ENCODE results near the gene PTGFRN.

Gene PTGFRN

GRCh38 chr1:116886291-116886878 is 23.3 kb upstream of the PTGFRN start:
- Histone ChIP-seq H3K27me3 (ENCODE audit: control insufficient read depth, insufficient read depth, low read length, poor library complexity, severe bottlenecking) (no peaks in the 10 kb centered on the region), H3K27ac (ENCODE audit: insufficient read depth, low read depth, low read length, poor library complexity, severe bottlenecking) (no peak overlapping the region), H3K9me3 (ENCODE audit: control insufficient read depth, low read length) (no peaks in the 10 kb centered on the region), H3K4me3 (ENCODE audit: insufficient read depth, low read depth, low read length) (no peak overlapping the region), H3K36me3 (ENCODE audit: control insufficient read depth, insufficient read depth, low read length) (no peaks in the 10 kb centered on the region), H3K4me1 (ENCODE audit: control insufficient read depth, insufficient read depth, low read length) (no peaks in the 10 kb centered on the region)
- WGBS, 2 experiments = 88% methylated on average over 1 of the region's 1 CpG; no CpG with 5 or more reads in 1 of the 2 experiments

GRCh38 chr1:116887212-116887611 is 22.5 kb upstream of the PTGFRN start:
- H3K4me3 ChIP-seq (ENCODE audit: insufficient read depth, low read depth, low read length) = no peak overlapping the region
- no peaks in the 10 kb centered on the region for H3K4me1 ChIP-seq (ENCODE audit: control insufficient read depth, insufficient read depth, low read length)
- no peak overlapping the region for H3K27ac ChIP-seq (ENCODE audit: insufficient read depth, low read depth, low read length, poor library complexity, severe bottlenecking)
- no peaks in the 10 kb centered on the region for H3K9me3 ChIP-seq (ENCODE audit: control insufficient read depth, low read length)
- no peaks in the 10 kb centered on the region for H3K36me3 ChIP-seq (ENCODE audit: control insufficient read depth, insufficient read depth, low read length)
- WGBS, 2 experiments = 96 to 97% methylated on average over 2 to 3 of the region's 3 CpGs
- no peaks in the 10 kb centered on the region for H3K27me3 ChIP-seq (ENCODE audit: control insufficient read depth, insufficient read depth, low read length, poor library complexity, severe bottlenecking)

DNA sequence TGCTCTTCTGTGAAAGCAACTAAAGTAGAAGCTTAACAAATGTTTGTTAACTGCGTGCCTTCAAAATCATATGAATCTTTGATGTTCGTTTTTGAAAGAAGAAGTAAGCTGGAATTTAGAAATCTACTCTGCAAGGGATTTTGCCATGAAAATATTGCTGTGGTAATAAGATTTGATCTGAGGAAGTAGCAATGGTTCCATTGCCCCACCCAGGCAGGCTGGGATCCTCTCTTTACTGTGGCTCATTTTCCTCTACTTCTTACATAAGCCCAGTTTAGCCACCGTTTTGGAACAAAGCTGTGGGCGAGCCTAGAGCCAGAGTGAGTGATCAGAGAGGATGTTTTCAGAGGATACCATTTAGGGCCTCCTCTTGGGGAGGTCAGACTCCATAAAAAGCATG is 20.3 kb upstream of the PTGFRN start:
- 85% methylated on average over 4 of the region's 4 CpGs for WGBS, 2 experiments
- Histone ChIP-seq H3K27me3 (ENCODE audit: control insufficient read depth, insufficient read depth, low read length, poor library complexity, severe bottlenecking) (no peaks in the 10 kb centered on the region), H3K27ac (ENCODE audit: insufficient read depth, low read depth, low read length, poor library complexity, severe bottlenecking) (no peak overlapping the region)

DNA sequence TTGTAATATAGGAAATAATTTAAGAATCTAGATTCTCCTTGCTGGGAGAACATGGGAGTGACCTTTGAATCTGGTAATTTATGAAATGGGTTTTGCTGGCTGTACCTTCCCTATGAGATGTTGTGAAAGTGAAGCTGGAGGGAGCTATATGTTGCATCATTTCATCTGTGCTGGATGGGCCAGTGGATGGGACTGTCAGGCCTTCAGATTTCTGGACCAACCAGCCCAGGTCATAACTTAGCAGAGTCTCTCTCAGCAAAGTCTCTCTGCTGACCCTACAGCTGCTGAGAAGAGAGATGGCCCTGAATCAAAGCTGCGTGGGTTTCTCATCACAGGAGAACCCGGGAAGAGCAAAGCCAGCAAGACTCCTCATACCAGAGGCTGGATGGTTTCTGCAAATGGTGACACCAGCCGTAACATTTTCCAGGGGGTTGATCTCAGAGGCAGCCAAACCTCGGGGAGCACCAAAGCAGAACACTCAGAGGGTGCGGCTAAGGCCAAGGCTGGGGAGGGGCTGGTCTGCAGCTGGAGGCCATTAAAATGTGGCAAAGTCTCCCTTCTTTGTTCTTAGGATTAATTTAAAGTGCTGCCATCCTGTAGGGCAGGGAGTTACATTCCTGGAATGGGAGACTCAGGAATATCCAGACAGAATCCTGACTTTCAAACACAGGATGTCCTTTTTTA is 18.2 kb upstream of the PTGFRN start:
- H3K27ac ChIP-seq (ENCODE audit: insufficient read depth, low read depth, low read length, poor library complexity, severe bottlenecking) = no peak overlapping the region
- H3K4me1 ChIP-seq (ENCODE audit: control insufficient read depth, insufficient read depth, low read length) = no peaks in the 10 kb centered on the region
- no peaks in the 10 kb centered on the region for H3K9me3 ChIP-seq (ENCODE audit: control insufficient read depth, low read length)
- no peak overlapping the region for H3K4me3 ChIP-seq (ENCODE audit: insufficient read depth, low read depth, low read length)
- H3K27me3 ChIP-seq (ENCODE audit: control insufficient read depth, insufficient read depth, low read length, poor library complexity, severe bottlenecking) = no peaks in the 10 kb centered on the region
- H3K36me3 ChIP-seq (ENCODE audit: control insufficient read depth, insufficient read depth, low read length) = no peaks in the 10 kb centered on the region
- WGBS, 2 experiments = 84% methylated on average over 5 of the region's 5 CpGs

More for the DNA sequence above, 20.3 kb upstream of the PTGFRN start:
- Histone ChIP-seq H3K9me3 (ENCODE audit: control insufficient read depth, low read length) (no peaks in the 10 kb centered on the region), H3K4me3 (ENCODE audit: insufficient read depth, low read depth, low read length) (no peak overlapping the region), H3K36me3 (ENCODE audit: control insufficient read depth, insufficient read depth, low read length) (no peaks in the 10 kb centered on the region), H3K4me1 (ENCODE audit: control insufficient read depth, insufficient read depth, low read length) (no peaks in the 10 kb centered on the region)

DNA sequence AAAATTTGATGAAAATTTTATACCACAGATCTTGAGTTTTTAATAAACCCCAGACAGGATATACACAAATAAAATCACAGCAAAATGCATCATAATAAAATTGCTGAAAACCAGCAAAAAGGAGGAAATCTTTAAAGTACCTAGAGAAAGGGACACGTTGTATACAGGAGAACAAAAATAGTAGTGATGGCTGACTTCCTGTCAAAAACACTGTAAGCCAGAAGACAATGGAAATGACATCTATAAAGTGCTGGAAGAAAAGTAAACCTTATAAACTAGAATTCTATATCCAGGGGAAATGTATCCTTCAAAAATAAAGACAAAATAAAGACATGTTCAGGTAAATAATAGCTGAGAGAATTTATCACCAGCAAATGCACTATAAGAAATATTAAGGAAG is 14.6 kb upstream of the PTGFRN start:
- no peaks in the 10 kb centered on the region for H3K27me3 ChIP-seq (ENCODE audit: control insufficient read depth, insufficient read depth, low read length, poor library complexity, severe bottlenecking)
- H3K27ac ChIP-seq (ENCODE audit: insufficient read depth, low read depth, low read length, poor library complexity, severe bottlenecking) = no peak overlapping the region
- no peaks in the 10 kb centered on the region for H3K4me1 ChIP-seq (ENCODE audit: control insufficient read depth, insufficient read depth, low read length)
- no peaks in the 10 kb centered on the region for H3K9me3 ChIP-seq (ENCODE audit: control insufficient read depth, low read length)
- H3K4me3 ChIP-seq (ENCODE audit: insufficient read depth, low read depth, low read length) = no peak overlapping the region
- H3K36me3 ChIP-seq (ENCODE audit: control insufficient read depth, insufficient read depth, low read length) = no peaks in the 10 kb centered on the region
- WGBS, 2 experiments = 89 to 96% methylated on average over 1 of the region's 1 CpG

DNA sequence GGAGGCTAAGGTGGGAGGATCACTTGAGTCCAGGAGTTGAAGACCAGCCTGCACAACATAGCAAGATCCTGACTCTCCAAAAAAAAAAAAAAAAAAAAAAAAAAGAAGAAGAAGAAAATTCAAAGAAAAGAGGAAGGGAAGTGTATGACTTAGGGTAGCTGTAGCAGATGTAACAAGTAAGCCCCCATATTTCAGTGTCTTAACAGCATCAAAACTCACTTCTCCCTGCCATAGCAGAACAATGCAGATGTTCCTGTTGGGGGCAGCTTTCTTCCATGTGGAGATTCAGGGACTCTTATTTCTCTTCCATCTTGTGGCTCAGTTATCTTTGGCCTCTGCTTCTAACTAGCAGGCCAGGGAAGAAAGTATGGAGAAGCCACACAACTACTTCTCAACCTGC is 10.2 kb upstream of the PTGFRN start:
- Histone ChIP-seq H3K4me3 (ENCODE audit: insufficient read depth, low read depth, low read length) (no peak overlapping the region), H3K36me3 (ENCODE audit: control insufficient read depth, insufficient read depth, low read length) (no peaks in the 10 kb centered on the region), H3K27ac (ENCODE audit: insufficient read depth, low read depth, low read length, poor library complexity, severe bottlenecking) (no peak overlapping the region), H3K9me3 (ENCODE audit: control insufficient read depth, low read length) (no peaks in the 10 kb centered on the region), H3K4me1 (ENCODE audit: control insufficient read depth, insufficient read depth, low read length) (no peaks in the 10 kb centered on the region), H3K27me3 (ENCODE audit: control insufficient read depth, insufficient read depth, low read length, poor library complexity, severe bottlenecking) (no peaks in the 10 kb centered on the region)

DNA sequence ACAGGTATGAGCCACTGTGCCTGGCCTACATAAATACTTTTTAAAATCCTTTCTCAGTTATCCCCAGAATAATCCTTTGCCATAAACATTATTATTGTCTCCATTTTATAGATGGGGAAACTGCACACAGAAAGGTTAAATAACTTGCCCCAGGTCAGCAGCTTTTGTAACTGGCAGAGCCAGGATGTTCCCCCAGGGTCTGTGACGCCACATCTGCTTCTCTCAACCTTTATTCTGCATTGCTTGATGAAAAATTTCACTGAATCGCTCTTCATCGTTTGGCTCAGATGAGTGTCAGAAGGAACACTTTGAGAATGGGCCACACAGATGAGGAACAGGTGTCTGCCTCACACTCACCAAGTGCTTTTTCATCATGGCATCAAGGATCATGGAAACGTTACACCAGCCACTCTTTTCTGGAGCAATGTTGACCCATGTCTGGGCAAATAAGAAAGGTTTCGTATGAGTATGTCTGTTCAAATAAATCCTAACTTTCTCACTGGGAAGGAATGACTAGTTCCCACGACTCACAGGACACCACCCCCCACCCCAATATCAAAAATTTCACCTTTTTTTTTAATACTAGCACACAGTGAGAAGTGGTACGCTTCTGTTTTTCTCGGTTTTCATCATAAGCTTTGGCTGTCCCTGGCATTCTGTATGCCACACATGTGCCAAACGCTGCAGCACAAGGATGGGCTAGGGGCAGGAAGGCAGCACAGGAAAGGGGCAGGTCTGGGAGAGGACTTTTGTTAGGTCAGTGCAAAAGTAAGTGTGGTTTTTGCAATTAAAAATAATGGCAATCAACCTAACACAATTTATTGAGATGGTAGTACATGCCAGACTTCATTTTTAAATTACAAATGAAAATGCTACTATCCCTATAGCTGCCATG is 9.0 kb upstream of the PTGFRN start:
- no peaks in the 10 kb centered on the region for H3K9me3 ChIP-seq (ENCODE audit: control insufficient read depth, low read length)
- no peaks in the 10 kb centered on the region for H3K27me3 ChIP-seq (ENCODE audit: control insufficient read depth, insufficient read depth, low read length, poor library complexity, severe bottlenecking)
- H3K4me3 ChIP-seq (ENCODE audit: insufficient read depth, low read depth, low read length) = no peak overlapping the region
- WGBS, 2 experiments = 88 to 89% methylated on average over 9 of the region's 9 CpGs
- no peaks in the 10 kb centered on the region for H3K4me1 ChIP-seq (ENCODE audit: control insufficient read depth, insufficient read depth, low read length)
- no peak overlapping the region for H3K27ac ChIP-seq (ENCODE audit: insufficient read depth, low read depth, low read length, poor library complexity, severe bottlenecking)
- no peaks in the 10 kb centered on the region for H3K36me3 ChIP-seq (ENCODE audit: control insufficient read depth, insufficient read depth, low read length)

GRCh38 chr1:116902027-116902426 is 7.7 kb upstream of the PTGFRN start:
- WGBS, 2 experiments = 89 to 90% methylated on average over 5 of the region's 5 CpGs
- Histone ChIP-seq H3K27ac (ENCODE audit: insufficient read depth, low read depth, low read length, poor library complexity, severe bottlenecking) (no peak overlapping the region), H3K27me3 (ENCODE audit: control insufficient read depth, insufficient read depth, low read length, poor library complexity, severe bottlenecking) (no peaks in the 10 kb centered on the region)

GRCh38 chr1:116902723-116903383 is 6.9 kb upstream of the PTGFRN start:
- H3K27ac ChIP-seq (ENCODE audit: insufficient read depth, low read depth, low read length, poor library complexity, severe bottlenecking) = no peak overlapping the region

More at GRCh38 chr1:116902027-116902426, 7.7 kb upstream of the PTGFRN start:
- no peaks in the 10 kb centered on the region for H3K9me3 ChIP-seq (ENCODE audit: control insufficient read depth, low read length)
- no peaks in the 10 kb centered on the region for H3K36me3 ChIP-seq (ENCODE audit: control insufficient read depth, insufficient read depth, low read length)
- H3K4me1 ChIP-seq (ENCODE audit: control insufficient read depth, insufficient read depth, low read length) = no peaks in the 10 kb centered on the region
- no peak overlapping the region for H3K4me3 ChIP-seq (ENCODE audit: insufficient read depth, low read depth, low read length)

More at GRCh38 chr1:116902723-116903383, 6.9 kb upstream of the PTGFRN start:
- Histone ChIP-seq H3K36me3 (ENCODE audit: control insufficient read depth, insufficient read depth, low read length) (no peaks in the 10 kb centered on the region), H3K9me3 (ENCODE audit: control insufficient read depth, low read length) (no peaks in the 10 kb centered on the region), H3K4me1 (ENCODE audit: control insufficient read depth, insufficient read depth, low read length) (no peaks in the 10 kb centered on the region), H3K27me3 (ENCODE audit: control insufficient read depth, insufficient read depth, low read length, poor library complexity, severe bottlenecking) (no peaks in the 10 kb centered on the region), H3K4me3 (ENCODE audit: insufficient read depth, low read depth, low read length) (no peak overlapping the region)
- 89 to 92% methylated on average over 3 of the region's 3 CpGs for WGBS, 2 experiments

Data from ectodermal cell (in vitro differentiated cells).